ENCODE data around the gene MUC4. TPM values are rescaled to one million over a fixed set of nuclear protein-coding genes. Genes with fewer than 3 reads are reported as not detected.
A peak's percentile ranks its signal among the peaks of the same experiment; 100 is the strongest.
"Not testable (repeated sequence)": the region's sequence is repeated elsewhere in the genome, so short reads cannot be mapped to it uniquely, and the experiment has no call there.

MUC4 gene
- total RNA-seq, 1 experiment from 2014 or later, result 3.6 TPM

DNA sequence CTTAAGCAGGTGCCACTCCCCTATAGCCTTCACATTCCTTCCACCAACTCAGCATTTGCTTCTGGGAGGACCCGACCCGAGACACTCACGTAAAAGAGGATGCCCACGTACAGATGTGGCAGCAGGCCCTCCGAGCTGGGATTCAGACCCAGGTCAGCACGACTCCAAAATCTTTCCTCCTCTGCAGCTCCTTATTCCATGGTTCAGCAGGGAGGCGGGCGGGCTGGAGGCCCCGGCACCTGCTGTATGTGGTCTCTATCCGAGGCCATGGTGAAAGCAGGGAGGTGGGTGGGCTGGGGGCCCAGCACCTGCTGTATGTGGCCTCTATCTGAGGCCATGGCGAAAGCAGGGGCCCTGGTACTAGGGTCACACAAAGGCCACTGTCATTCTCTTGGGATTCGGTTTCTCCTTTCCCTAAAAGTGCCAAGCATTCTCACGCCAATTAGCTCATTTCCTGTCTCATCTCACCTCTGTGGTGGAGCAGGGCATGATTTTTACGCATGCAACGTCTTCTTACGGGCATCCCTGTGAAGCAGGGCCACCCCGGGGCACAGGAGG lies 5.9 kb upstream of the MUC4 start:
- TF ChIP-seq CTCF (IDR thresholded peaks at IDR 0.05; ENCODE audit: unreplicated experiment), result no peak
- no peaks in the 10 kb centered on the region for H3K27me3 Mint-ChIP-seq (ENCODE audit: unreplicated experiment)
- H3K36me3 Mint-ChIP-seq (ENCODE audit: insufficient read depth, unreplicated experiment), result peaks cover 15% of the 10 kb centered on the region
- no peaks in the 10 kb centered on the region for H3K9me3 Mint-ChIP-seq (ENCODE audit: low read depth, unreplicated experiment)
- DNase-seq, result no peak
- CTCF ChIA-PET, result interaction anchor here (0.6 kb wide), 1 partner anchor 79 kb away, joined by 3 read pairs; no protein-coding TSS in a partner anchor
- H3K4me1 Mint-ChIP-seq (ENCODE audit: low read depth, unreplicated experiment), result peaks cover 62% of the 10 kb centered on the region
- intact Hi-C loops (cut with micrococcal nuclease; ENCODE audit: unreplicated experiment), result no loop called here
- peak overlapping the region; percentile 81 for H3K27ac Mint-ChIP-seq (ENCODE audit: unreplicated experiment)
- H3K4me3 Mint-ChIP-seq (ENCODE audit: low read depth, unreplicated experiment), result no peak overlapping the region
- no TSS peak for BruUV-seq (replicated peaks)

GRCh38 chr3:195816276-195816913 lies 4.7 kb upstream of the MUC4 start:
- H3K4me3 Mint-ChIP-seq (ENCODE audit: low read depth, unreplicated experiment), result not testable (repeated sequence)

GRCh38 chr3:195815169-195815771 lies 3.5 kb upstream of the MUC4 start:
- peak; percentile 77 for DNase-seq
- BruUV-seq (replicated peaks), result no TSS peak
- Mint-ChIP-seq H3K36me3 (ENCODE audit: insufficient read depth, unreplicated experiment) (peaks cover 5% of the 10 kb centered on the region), H3K27me3 (ENCODE audit: unreplicated experiment) (peaks cover 13% of the 10 kb centered on the region), H3K4me3 (ENCODE audit: low read depth, unreplicated experiment) (no peak overlapping the region), H3K9me3 (ENCODE audit: low read depth, unreplicated experiment) (no peaks in the 10 kb centered on the region), H3K27ac (ENCODE audit: unreplicated experiment) (no peak overlapping the region), H3K4me1 (ENCODE audit: low read depth, unreplicated experiment) (peaks cover 38% of the 10 kb centered on the region)
- CTCF ChIA-PET, result interaction anchor here (1.1 to 1.6 kb wide), 2 partner anchors 36 to 41 kb away, joined by 3 to 4 read pairs; no protein-coding TSS in a partner anchor
- no peak for TF ChIP-seq CTCF (IDR thresholded peaks at IDR 0.05; ENCODE audit: unreplicated experiment)
- intact Hi-C loops (cut with micrococcal nuclease; ENCODE audit: unreplicated experiment), result no loop called here

More at GRCh38 chr3:195816276-195816913, 4.7 kb upstream of the MUC4 start:
- BruUV-seq (replicated peaks); H3K36me3 Mint-ChIP-seq (ENCODE audit: insufficient read depth, unreplicated experiment); DNase-seq; CTCF ChIA-PET; H3K27me3 Mint-ChIP-seq (ENCODE audit: unreplicated experiment); intact Hi-C loops (cut with micrococcal nuclease; ENCODE audit: unreplicated experiment); H3K9me3 Mint-ChIP-seq (ENCODE audit: low read depth, unreplicated experiment): not testable (repeated sequence)
- Mint-ChIP-seq H3K4me1 (ENCODE audit: low read depth, unreplicated experiment) (peaks cover 49% of the 10 kb centered on the region), H3K27ac (ENCODE audit: unreplicated experiment) (peak overlapping the region; percentile 81)

GRCh38 chr3:195813916-195814640 lies 2.3 kb upstream of the MUC4 start:
- intact Hi-C loops (cut with micrococcal nuclease; ENCODE audit: unreplicated experiment), result no loop called here
- H3K9me3 Mint-ChIP-seq (ENCODE audit: low read depth, unreplicated experiment), result no peaks in the 10 kb centered on the region
- CTCF ChIA-PET, result interaction anchor here (0.6 to 1.6 kb wide), 2 partner anchors 8 to 37 kb away, joined by 4 to 5 read pairs; no protein-coding TSS in a partner anchor
- H3K4me1 Mint-ChIP-seq (ENCODE audit: low read depth, unreplicated experiment), result peaks cover 33% of the 10 kb centered on the region
- H3K27me3 Mint-ChIP-seq (ENCODE audit: unreplicated experiment), result peaks cover 16% of the 10 kb centered on the region
- TF ChIP-seq CTCF (IDR thresholded peaks at IDR 0.05; ENCODE audit: unreplicated experiment), result no peak
- no peak overlapping the region for H3K4me3 Mint-ChIP-seq (ENCODE audit: low read depth, unreplicated experiment)
- DNase-seq, result no peak
- no TSS peak for BruUV-seq (replicated peaks)
- H3K27ac Mint-ChIP-seq (ENCODE audit: unreplicated experiment), result no peak overlapping the region
- H3K36me3 Mint-ChIP-seq (ENCODE audit: insufficient read depth, unreplicated experiment), result peaks cover 1% of the 10 kb centered on the region

Data from Calu3 (cell line).